ENCODE data around the gene SSR3. TPM values are rescaled to one million over a fixed set of nuclear protein-coding genes. Genes with fewer than 3 reads are reported as not detected.

The SSR3 gene
- total and polyA plus RNA-seq, 2 donors: 68.0 to 128 TPM

- no peaks in the 10 kb centered on the region for H3K4me1 ChIP-seq (ENCODE audit: insufficient read depth)
- DNase-seq (ENCODE audit: extremely low spot score): no peak
- WGBS: 92% methylated on average over 6 of the region's 6 CpGs
- no peak overlapping the region for H3K4me3 ChIP-seq (ENCODE audit: low read depth, low read length)
- no peaks in the 10 kb centered on the region for H3K36me3 ChIP-seq (ENCODE audit: insufficient read depth)
- no peak overlapping the region for H3K27ac ChIP-seq (ENCODE audit: low read depth)
Observed at GRCh38 chr3:156536524-156537316, 18.2 kb downstream of the SSR3 start.

GRCh38 chr3:156535798-156536197 lies 19.1 kb downstream of the SSR3 start:
- WGBS: 96% methylated on average over 2 of the region's 2 CpGs
- no peaks in the 10 kb centered on the region for H3K4me1 ChIP-seq (ENCODE audit: insufficient read depth)
- H3K36me3 ChIP-seq (ENCODE audit: insufficient read depth): no peaks in the 10 kb centered on the region
- DNase-seq (ENCODE audit: extremely low spot score): no peak
- H3K27ac ChIP-seq (ENCODE audit: low read depth): no peak overlapping the region
- H3K4me3 ChIP-seq (ENCODE audit: low read depth, low read length): no peak overlapping the region

GRCh38 chr3:156535162-156535627 lies 19.7 kb downstream of the SSR3 start:
- Histone ChIP-seq H3K27ac (ENCODE audit: low read depth) (no peak overlapping the region), H3K4me1 (ENCODE audit: insufficient read depth) (no peaks in the 10 kb centered on the region), H3K4me3 (ENCODE audit: low read depth, low read length) (no peak overlapping the region), H3K36me3 (ENCODE audit: insufficient read depth) (no peaks in the 10 kb centered on the region)
- WGBS: 13% methylated on average over 4 of the region's 4 CpGs
- DNase-seq (ENCODE audit: extremely low spot score): peak; percentile 64

GRCh38 chr3:156533205-156533604 lies 21.7 kb downstream of the SSR3 start:
- Histone ChIP-seq H3K27ac (ENCODE audit: low read depth) (no peak overlapping the region), H3K4me1 (ENCODE audit: insufficient read depth) (no peaks in the 10 kb centered on the region), H3K36me3 (ENCODE audit: insufficient read depth) (no peaks in the 10 kb centered on the region), H3K4me3 (ENCODE audit: low read depth, low read length) (no peak overlapping the region)
- no peak for DNase-seq (ENCODE audit: extremely low spot score)
- 77% methylated on average over 4 of the region's 4 CpGs for WGBS

GRCh38 chr3:156532730-156533129 lies 22.2 kb downstream of the SSR3 start:
- WGBS: 48% methylated on average over 3 of the region's 3 CpGs
- no peak overlapping the region for H3K4me3 ChIP-seq (ENCODE audit: low read depth, low read length)
- DNase-seq (ENCODE audit: extremely low spot score): no peak
- H3K27ac ChIP-seq (ENCODE audit: low read depth): no peak overlapping the region
- H3K36me3 ChIP-seq (ENCODE audit: insufficient read depth): no peaks in the 10 kb centered on the region
- no peaks in the 10 kb centered on the region for H3K4me1 ChIP-seq (ENCODE audit: insufficient read depth)

- Histone ChIP-seq H3K36me3 (ENCODE audit: insufficient read depth) (no peaks in the 10 kb centered on the region), H3K27ac (ENCODE audit: low read depth) (no peak overlapping the region), H3K4me1 (ENCODE audit: insufficient read depth) (no peaks in the 10 kb centered on the region), H3K4me3 (ENCODE audit: low read depth, low read length) (no peak overlapping the region)
- 83% methylated on average over 5 of the region's 5 CpGs for WGBS
- DNase-seq (ENCODE audit: extremely low spot score): no peak
Observed at GRCh38 chr3:156530980-156531379, 23.9 kb downstream of the SSR3 start.

- Histone ChIP-seq H3K36me3 (ENCODE audit: insufficient read depth) (no peaks in the 10 kb centered on the region), H3K4me3 (ENCODE audit: low read depth, low read length) (no peak overlapping the region), H3K4me1 (ENCODE audit: insufficient read depth) (no peaks in the 10 kb centered on the region), H3K27ac (ENCODE audit: low read depth) (no peak overlapping the region)
- DNase-seq (ENCODE audit: extremely low spot score): no peak
- 99% methylated on average over 1 of the region's 1 CpG for WGBS
Observed at GRCh38 chr3:156527060-156527459, 27.9 kb downstream of the SSR3 start.

GRCh38 chr3:156525808-156526207 lies 29.1 kb downstream of the SSR3 start:
- 99% methylated on average over 1 of the region's 1 CpG for WGBS
- Histone ChIP-seq H3K36me3 (ENCODE audit: insufficient read depth) (no peaks in the 10 kb centered on the region), H3K4me3 (ENCODE audit: low read depth, low read length) (no peak overlapping the region), H3K4me1 (ENCODE audit: insufficient read depth) (no peaks in the 10 kb centered on the region), H3K27ac (ENCODE audit: low read depth) (no peak overlapping the region)
- no peak for DNase-seq (ENCODE audit: extremely low spot score)

- no peak overlapping the region for H3K4me3 ChIP-seq (ENCODE audit: low read depth, low read length)
- DNase-seq (ENCODE audit: extremely low spot score): no peak
- no peaks in the 10 kb centered on the region for H3K4me1 ChIP-seq (ENCODE audit: insufficient read depth)
- WGBS: 88% methylated on average over 4 of the region's 4 CpGs
- H3K27ac ChIP-seq (ENCODE audit: low read depth): no peak overlapping the region
- H3K36me3 ChIP-seq (ENCODE audit: insufficient read depth): no peaks in the 10 kb centered on the region
Observed at GRCh38 chr3:156522673-156523072, 32.2 kb downstream of the SSR3 start.

GRCh38 chr3:156519758-156520162 lies 35.2 kb downstream of the SSR3 start:
- no peak overlapping the region for H3K27ac ChIP-seq (ENCODE audit: low read depth)
- H3K36me3 ChIP-seq (ENCODE audit: insufficient read depth): no peaks in the 10 kb centered on the region
- DNase-seq (ENCODE audit: extremely low spot score): no peak
- H3K4me1 ChIP-seq (ENCODE audit: insufficient read depth): no peaks in the 10 kb centered on the region
- WGBS: 93% methylated on average over 1 of the region's 1 CpG
- no peak overlapping the region for H3K4me3 ChIP-seq (ENCODE audit: low read depth, low read length)

- H3K4me1 ChIP-seq (ENCODE audit: insufficient read depth): no peaks in the 10 kb centered on the region
- no peaks in the 10 kb centered on the region for H3K36me3 ChIP-seq (ENCODE audit: insufficient read depth)
- DNase-seq (ENCODE audit: extremely low spot score): no peak
- H3K27ac ChIP-seq (ENCODE audit: low read depth): no peak overlapping the region
- no peak overlapping the region for H3K4me3 ChIP-seq (ENCODE audit: low read depth, low read length)
Observed at GRCh38 chr3:156518726-156519125, 36.2 kb downstream of the SSR3 start.

- Histone ChIP-seq H3K27ac (ENCODE audit: low read depth) (no peak overlapping the region), H3K4me3 (ENCODE audit: low read depth, low read length) (no peak overlapping the region), H3K4me1 (ENCODE audit: insufficient read depth) (no peaks in the 10 kb centered on the region), H3K36me3 (ENCODE audit: insufficient read depth) (no peaks in the 10 kb centered on the region)
- DNase-seq (ENCODE audit: extremely low spot score): no peak
- 70% methylated on average over 1 of the region's 1 CpG for WGBS
Observed at GRCh38 chr3:156516961-156517360, 38.0 kb downstream of the SSR3 start.

GRCh38 chr3:156516284-156516683 lies 38.6 kb downstream of the SSR3 start:
- 76% methylated on average over 3 of the region's 3 CpGs for WGBS
- no peak overlapping the region for H3K27ac ChIP-seq (ENCODE audit: low read depth)
- DNase-seq (ENCODE audit: extremely low spot score): no peak
- no peaks in the 10 kb centered on the region for H3K4me1 ChIP-seq (ENCODE audit: insufficient read depth)
- no peaks in the 10 kb centered on the region for H3K36me3 ChIP-seq (ENCODE audit: insufficient read depth)
- no peak overlapping the region for H3K4me3 ChIP-seq (ENCODE audit: low read depth, low read length)

GRCh38 chr3:156513619-156514018 lies 41.3 kb downstream of the SSR3 start:
- Histone ChIP-seq H3K4me1 (ENCODE audit: insufficient read depth) (no peaks in the 10 kb centered on the region), H3K36me3 (ENCODE audit: insufficient read depth) (no peaks in the 10 kb centered on the region), H3K27ac (ENCODE audit: low read depth) (no peak overlapping the region), H3K4me3 (ENCODE audit: low read depth, low read length) (no peak overlapping the region)
- DNase-seq (ENCODE audit: extremely low spot score): no peak
- 54% methylated on average over 5 of the region's 5 CpGs for WGBS
